Stimulated activated memory B cell treated with anti-CD40 and anti-IgM and Interleukin-4, amounts not matched to agents 10 μg/mL and 1 μg/mL and 100 μg/mL, for 72 hours (primary cell): ENCODE measurements around the gene DNAH8.
"Not testable (repeated sequence)": the region's sequence is repeated elsewhere in the genome, so short reads cannot be mapped to it uniquely, and the experiment has no call there.

Experiments
- ATAC-seq: fragments of 150-1000 bp; cut with Tn5 transposase; 2 replicates; pipeline ENCODE4 v1.10.0; 2021
- H3K27ac Mint-ChIP-seq: one replicate; pipeline ENCODE4 v1.8.0; 2022; ENCODE audit warnings: mild to moderate bottlenecking, mixed read lengths
- H3K27me3 Mint-ChIP-seq: one replicate; pipeline ENCODE4 v1.8.0; 2022; ENCODE audit warnings: mixed read lengths
- H3K36me3 Mint-ChIP-seq: one replicate; pipeline ENCODE4 v1.8.0; 2022; ENCODE audit warnings: mixed read lengths
- H3K4me1 Mint-ChIP-seq: one replicate; pipeline ENCODE4 v1.8.0; 2022; ENCODE audit warnings: mixed read lengths
- H3K4me3 Mint-ChIP-seq: one replicate; pipeline ENCODE4 v1.8.0; 2022; ENCODE audit warnings: mild to moderate bottlenecking, moderate library complexity, mixed read lengths
- H3K9me3 Mint-ChIP-seq: one replicate; pipeline ENCODE4 v1.8.0; 2022; ENCODE audit warnings: mixed read lengths

DNAH8 gene

DNA sequence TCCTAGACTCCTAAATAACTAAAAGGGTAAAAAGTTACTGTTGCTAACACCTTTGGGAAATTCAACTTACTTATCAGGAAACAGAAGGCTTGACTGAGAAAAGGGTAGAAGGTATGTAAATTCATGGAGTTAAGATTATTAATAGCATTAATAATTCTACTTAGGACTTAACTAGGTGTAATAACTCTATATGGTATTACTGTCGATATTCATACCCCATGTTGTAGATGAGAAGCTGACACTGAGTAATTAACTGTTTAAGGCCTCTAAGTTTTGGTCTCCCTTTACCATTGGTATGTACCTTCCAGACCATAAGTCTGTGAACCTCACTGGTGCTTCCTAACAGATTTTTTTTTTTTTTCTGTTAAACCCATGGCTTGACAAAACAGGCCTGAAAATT is 27.6 kb upstream of the DNAH8 start:
- H3K27ac Mint-ChIP-seq: no peak overlapping the region
- no peak overlapping the region for H3K4me3 Mint-ChIP-seq
- H3K27me3 Mint-ChIP-seq: no peaks in the 10 kb centered on the region
- peaks cover 31% of the 10 kb centered on the region for H3K4me1 Mint-ChIP-seq
- H3K36me3 Mint-ChIP-seq: peaks cover 11% of the 10 kb centered on the region
- no peak for ATAC-seq
- no peaks in the 10 kb centered on the region for H3K9me3 Mint-ChIP-seq

DNA sequence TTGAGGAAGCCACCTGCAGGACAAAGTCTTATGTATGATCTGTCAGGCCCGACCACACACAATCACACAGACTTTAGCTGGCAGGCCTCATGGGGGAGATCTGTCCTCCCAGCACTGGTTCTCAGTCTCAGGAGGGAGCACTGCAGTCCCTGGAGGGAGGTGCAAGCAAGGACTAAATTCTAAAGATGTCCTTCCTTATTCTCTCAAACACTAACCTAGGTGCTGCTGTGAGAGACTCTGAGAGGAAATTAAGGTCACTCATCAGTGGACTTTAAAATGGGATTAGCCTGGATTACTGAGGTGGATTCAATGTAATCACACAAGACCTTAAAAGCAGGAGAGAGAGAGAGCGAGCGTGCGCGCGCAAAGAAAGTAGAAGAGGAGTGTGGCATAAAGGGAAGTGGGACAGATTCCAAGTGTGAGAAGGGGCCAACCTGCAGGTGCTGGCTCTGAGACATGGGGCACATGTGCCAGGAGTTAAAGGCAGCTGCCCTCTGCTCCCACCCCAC is 26.5 kb upstream of the DNAH8 start:
- peak overlapping the region; percentile 4 for H3K4me3 Mint-ChIP-seq
- ATAC-seq: peak; percentile 94
- H3K27ac Mint-ChIP-seq: peak overlapping the region; percentile 71
- H3K9me3 Mint-ChIP-seq: no peaks in the 10 kb centered on the region
- peaks cover 11% of the 10 kb centered on the region for H3K36me3 Mint-ChIP-seq
- H3K4me1 Mint-ChIP-seq: peaks cover 31% of the 10 kb centered on the region
- no peaks in the 10 kb centered on the region for H3K27me3 Mint-ChIP-seq

DNA sequence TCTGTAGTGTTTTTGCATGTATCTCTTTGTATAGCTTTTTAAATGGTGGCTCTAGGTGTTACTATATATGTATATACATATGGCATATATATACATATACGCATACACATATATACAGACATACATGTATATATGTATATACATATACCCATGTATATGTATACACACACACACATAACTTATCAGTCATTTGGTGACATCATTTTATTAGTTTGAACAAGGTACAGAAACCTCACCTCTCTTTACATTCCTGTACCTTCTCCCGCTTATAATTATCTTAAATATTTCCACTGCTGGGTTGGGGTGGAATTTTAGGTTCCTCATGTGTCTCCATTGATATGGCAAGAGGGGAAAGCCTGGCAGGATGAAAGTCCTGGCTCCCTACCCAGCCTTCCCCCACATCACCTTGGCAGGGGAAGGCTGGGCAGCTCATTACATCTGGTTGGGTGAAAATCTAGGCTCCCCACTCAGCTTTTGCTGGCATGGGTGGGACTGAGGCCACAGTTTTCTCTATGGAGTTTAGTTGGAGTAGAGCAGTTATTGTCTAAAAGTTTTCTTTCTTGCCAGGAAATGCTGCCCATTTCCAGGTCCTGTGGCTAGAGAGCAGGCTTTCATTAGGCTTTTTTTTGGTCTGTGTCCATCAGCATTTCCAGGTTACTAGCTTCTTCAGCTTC is 19.7 kb upstream of the DNAH8 start:
- ATAC-seq: no peak
- Mint-ChIP-seq H3K27me3 (no peaks in the 10 kb centered on the region), H3K4me3 (no peak overlapping the region), H3K4me1 (peaks cover 35% of the 10 kb centered on the region), H3K9me3 (peaks cover 7% of the 10 kb centered on the region), H3K27ac (peak overlapping the region; percentile 71), H3K36me3 (peaks cover 30% of the 10 kb centered on the region)

DNA sequence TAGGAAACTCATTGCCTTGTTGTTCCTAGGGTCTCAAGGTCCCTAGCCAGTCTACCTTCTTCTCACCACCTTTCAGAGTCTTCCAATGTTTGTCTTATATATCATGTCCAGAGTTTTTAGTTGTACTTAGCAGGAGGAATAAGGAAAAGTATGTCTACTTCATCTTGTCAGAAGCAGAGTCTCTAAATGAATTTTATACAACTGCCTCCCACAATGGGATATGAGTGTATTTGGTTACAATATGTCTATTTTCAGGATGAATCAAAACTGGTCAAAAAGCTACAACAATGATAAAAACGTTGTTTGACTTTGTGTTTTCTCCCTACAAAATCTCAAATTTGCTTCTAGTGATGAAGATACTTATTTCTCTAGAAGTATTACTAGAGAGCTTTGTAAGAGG is 19.2 kb upstream of the DNAH8 start:
- H3K27ac Mint-ChIP-seq: peak overlapping the region; percentile 71
- peaks cover 36% of the 10 kb centered on the region for H3K36me3 Mint-ChIP-seq

DNA sequence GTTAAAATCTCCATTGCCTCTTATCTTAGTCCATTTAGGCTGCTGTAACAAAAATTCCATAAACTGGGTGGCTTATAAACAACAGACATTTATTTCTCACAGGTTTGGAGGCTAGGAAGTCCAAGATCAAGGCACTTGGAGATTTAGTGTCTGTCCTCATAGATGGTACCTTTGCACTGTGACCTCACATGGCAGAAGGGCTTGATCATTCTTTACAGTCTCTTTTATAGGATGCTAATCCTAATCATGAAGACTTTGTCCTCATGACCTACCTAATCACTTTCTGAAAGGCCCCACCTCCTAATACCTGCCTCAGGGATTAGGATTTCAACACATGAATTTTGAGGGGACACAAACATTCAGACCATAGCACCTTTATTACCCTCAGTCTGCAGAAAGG is 18.8 kb upstream of the DNAH8 start:
- Mint-ChIP-seq H3K27me3 (no peaks in the 10 kb centered on the region), H3K36me3 (peaks cover 39% of the 10 kb centered on the region), H3K4me3 (no peak overlapping the region), H3K27ac (peak overlapping the region; percentile 71), H3K9me3 (peaks cover 7% of the 10 kb centered on the region), H3K4me1 (peaks cover 36% of the 10 kb centered on the region)
- no peak for ATAC-seq

More for the DNA sequence above, 19.2 kb upstream of the DNAH8 start:
- H3K9me3 Mint-ChIP-seq: peaks cover 7% of the 10 kb centered on the region
- H3K27me3 Mint-ChIP-seq: no peaks in the 10 kb centered on the region
- peaks cover 36% of the 10 kb centered on the region for H3K4me1 Mint-ChIP-seq
- no peak for ATAC-seq
- H3K4me3 Mint-ChIP-seq: no peak overlapping the region

DNA sequence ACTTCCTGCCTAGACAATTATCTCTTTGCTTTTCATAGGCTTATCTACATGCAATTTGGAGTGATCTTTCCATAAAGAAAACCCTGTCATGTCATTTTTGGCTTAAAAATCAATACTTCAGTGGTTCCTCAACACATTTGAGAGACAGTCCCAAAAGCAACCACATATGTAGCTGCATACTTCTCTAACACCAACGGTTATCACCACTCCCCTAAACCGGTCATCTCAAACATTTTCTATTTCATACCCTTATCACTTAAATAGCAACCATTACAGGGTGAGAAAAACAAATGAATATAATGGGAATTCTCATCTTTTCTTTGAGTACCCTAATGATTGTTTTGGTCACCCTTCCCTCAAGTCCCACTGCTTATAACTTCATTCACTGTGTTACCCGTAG is 17.3 kb upstream of the DNAH8 start:
- H3K4me3 Mint-ChIP-seq: no peak overlapping the region
- H3K9me3 Mint-ChIP-seq: peaks cover 7% of the 10 kb centered on the region
- H3K36me3 Mint-ChIP-seq: peaks cover 47% of the 10 kb centered on the region
- H3K27me3 Mint-ChIP-seq: no peaks in the 10 kb centered on the region
- no peak overlapping the region for H3K27ac Mint-ChIP-seq
- no peak for ATAC-seq
- peaks cover 46% of the 10 kb centered on the region for H3K4me1 Mint-ChIP-seq

DNA sequence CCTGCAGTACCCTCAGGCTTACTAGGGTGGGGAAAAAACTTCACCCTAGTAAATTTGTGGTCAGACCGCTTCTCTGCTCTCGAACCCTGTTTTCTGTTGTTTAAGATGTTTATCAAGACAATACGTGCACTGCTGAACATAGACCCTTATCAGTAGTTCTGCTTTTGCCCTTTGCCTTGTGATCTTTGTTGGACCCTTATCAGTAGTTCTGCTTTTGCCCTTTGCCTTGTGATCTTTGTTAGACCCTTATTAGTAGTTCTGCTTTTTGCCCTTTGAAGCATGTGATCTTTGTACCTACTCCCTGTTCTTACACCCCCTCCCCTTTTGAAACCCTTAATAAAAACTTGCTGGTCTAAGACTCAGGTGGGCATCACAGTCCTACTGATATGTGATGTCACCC is 15.4 kb upstream of the DNAH8 start:
- not testable (repeated sequence) for H3K27ac Mint-ChIP-seq, H3K4me3 Mint-ChIP-seq, H3K9me3 Mint-ChIP-seq, H3K27me3 Mint-ChIP-seq, ATAC-seq
- peaks cover 45% of the 10 kb centered on the region for H3K4me1 Mint-ChIP-seq
- peaks cover 45% of the 10 kb centered on the region for H3K36me3 Mint-ChIP-seq

DNA sequence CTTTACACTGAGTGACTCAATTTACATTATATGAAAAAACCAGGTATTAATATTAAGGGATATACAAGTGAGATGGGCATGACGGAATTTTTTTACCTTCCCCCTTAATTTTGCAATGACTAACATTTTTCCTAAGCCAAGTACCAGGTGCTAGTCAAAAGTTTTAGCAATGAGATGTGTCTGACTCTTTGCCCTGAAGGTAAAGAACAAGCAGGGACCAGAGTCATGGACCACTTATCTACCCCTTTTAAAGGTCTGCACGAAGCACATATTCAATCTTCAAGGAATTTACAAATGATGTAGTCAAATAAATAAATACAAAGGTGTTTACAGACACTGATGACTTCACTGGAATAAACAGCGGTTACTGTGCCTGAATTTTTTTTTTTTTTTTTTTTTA is 13.6 kb upstream of the DNAH8 start:
- peak overlapping the region; percentile 96 for H3K27ac Mint-ChIP-seq
- peaks cover 7% of the 10 kb centered on the region for H3K9me3 Mint-ChIP-seq
- H3K4me1 Mint-ChIP-seq: peaks cover 30% of the 10 kb centered on the region
- peaks cover under 1% of the 10 kb centered on the region for H3K27me3 Mint-ChIP-seq
- peaks cover 32% of the 10 kb centered on the region for H3K36me3 Mint-ChIP-seq
- no peak for ATAC-seq
- peak overlapping the region; percentile 93 for H3K4me3 Mint-ChIP-seq

DNA sequence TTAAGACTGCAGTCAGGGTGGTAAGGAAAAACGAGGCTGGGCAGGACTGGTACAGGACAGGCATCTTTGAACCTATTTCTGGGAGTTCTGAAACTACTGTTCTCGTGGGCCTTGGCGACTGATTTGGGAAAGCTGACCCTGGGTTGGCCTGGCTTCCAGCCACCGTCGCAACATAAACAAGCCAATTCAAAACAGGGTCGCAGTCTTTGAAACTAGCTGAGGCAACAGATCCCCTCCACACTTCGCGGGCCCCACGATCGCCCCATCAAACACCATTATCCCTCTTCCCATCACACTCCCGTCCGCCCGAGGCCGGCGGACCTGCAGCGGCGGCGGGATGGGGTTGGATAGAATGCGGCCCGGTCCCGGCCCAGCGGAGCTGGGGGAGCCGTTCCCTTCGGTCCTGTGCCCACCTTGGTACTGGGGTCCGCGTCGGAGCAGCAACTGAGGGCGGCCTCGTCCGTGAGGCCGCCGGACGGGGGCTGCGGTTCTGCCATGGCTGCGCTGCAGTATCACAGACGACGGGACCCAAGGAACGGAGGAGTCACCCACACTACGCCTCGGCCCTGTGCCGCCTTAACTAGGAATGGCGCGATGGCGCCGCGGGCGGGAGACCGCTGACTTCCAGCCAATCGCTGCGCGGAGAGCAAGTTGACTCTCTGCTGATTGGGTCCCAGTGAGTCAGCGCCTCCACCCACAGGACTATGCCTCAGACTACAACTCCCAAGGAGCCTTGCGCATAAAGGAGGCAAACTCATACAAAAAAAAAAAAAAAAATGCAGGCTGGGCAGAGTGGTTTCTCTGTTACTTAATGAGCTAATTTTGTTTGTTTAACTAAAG is 12.3 kb upstream of the DNAH8 start, which contains the start of gene GLO1:
Gene GLO1 (minus strand): TSS at position 588 of the 840 bp plus-strand sequence. CDS start 91 bp downstream, at position 497.
- peak; percentile 100 for ATAC-seq
- Mint-ChIP-seq H3K27ac (peak within 1 kb of the TSS; percentile 96), H3K4me1 (peaks cover 29% of the 10 kb centered on the region), H3K27me3 (peaks cover 12% of the 10 kb centered on the region), H3K4me3 (peak within 1 kb of the TSS; percentile 93), H3K9me3 (peaks cover 7% of the 10 kb centered on the region), H3K36me3 (peaks cover 32% of the 10 kb centered on the region)

DNA sequence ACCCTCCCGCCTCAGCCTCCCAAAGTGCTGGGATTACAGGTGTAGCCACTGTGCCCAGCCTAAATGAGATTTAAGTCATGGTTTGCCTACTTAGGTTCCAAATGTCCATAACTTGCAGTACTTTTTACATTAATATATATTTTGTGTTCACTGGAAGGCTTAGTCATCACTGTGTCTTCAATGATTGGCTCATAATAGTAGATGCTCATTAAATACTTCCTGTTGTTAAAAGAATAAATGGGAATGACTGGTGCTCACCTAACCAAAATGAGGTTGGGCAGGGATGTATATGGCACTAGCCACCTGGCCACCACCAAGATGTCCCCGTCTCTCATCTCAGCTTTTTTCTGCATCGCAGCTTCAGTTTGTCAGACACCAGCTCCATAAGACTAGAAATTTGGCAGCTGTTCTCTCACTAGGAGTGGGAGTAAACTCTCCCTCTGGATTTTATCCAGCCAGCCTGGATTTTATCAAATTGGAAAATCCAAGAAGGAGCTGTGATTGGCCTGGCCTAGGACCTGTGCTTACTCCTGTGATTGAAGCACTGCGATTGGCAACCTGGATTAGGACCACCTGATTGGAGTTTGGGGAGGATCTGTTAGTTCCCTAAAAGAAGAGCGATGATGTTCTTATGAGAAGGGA is 11.0 kb upstream of the DNAH8 start:
- Mint-ChIP-seq H3K4me1 (peaks cover 19% of the 10 kb centered on the region), H3K9me3 (peaks cover 7% of the 10 kb centered on the region), H3K27me3 (peaks cover 24% of the 10 kb centered on the region), H3K4me3 (no peak overlapping the region), H3K36me3 (peaks cover 27% of the 10 kb centered on the region), H3K27ac (no peak overlapping the region)
- no peak for ATAC-seq

DNA sequence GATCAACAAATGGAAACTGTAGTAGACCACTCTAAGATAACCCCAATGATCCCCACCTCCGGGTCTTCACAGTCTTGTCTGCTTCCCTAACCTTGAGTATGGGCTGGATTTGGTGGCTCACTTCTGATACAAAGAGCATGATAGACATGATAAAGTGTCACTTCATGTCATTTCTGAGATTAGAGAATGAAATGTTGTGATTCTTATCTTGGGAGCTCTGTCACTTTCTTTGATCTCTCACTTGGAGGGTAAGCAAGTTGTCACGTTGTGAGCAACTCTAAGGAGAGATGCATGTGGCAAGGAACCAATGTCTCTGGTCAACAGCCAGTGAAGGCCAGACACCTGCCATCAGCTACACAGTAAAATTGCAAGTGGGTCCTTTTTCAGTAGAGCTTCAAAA is 9.2 kb upstream of the DNAH8 start:
- H3K9me3 Mint-ChIP-seq: peaks cover 5% of the 10 kb centered on the region
- peaks cover 10% of the 10 kb centered on the region for H3K4me1 Mint-ChIP-seq
- H3K27me3 Mint-ChIP-seq: peaks cover 33% of the 10 kb centered on the region
- H3K27ac Mint-ChIP-seq: no peak overlapping the region
- H3K36me3 Mint-ChIP-seq: peaks cover 11% of the 10 kb centered on the region
- ATAC-seq: no peak
- H3K4me3 Mint-ChIP-seq: no peak overlapping the region

DNA sequence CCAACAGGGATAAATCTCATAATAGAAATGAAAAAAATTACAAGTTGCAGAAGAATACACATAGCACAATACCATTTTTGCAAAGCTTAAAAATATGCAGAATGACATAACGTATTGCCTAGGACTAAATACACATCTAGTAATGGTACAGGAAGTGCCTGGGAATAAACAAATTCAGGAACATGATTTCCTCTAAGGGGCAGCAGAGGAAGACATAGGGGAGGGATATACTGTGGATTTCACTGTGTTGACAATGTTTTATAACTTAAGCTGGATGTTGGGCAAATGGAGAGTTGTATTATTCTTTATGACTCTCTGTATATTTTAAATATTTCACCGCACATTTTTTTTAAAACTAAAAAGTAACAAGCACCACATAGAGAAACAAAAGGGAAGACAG is 6.6 kb upstream of the DNAH8 start:
- Mint-ChIP-seq H3K9me3 (peaks cover 6% of the 10 kb centered on the region), H3K27me3 (peaks cover 34% of the 10 kb centered on the region), H3K4me1 (peaks cover under 1% of the 10 kb centered on the region), H3K4me3 (no peak overlapping the region), H3K27ac (no peak overlapping the region), H3K36me3 (no peaks in the 10 kb centered on the region)
- ATAC-seq: no peak

DNA sequence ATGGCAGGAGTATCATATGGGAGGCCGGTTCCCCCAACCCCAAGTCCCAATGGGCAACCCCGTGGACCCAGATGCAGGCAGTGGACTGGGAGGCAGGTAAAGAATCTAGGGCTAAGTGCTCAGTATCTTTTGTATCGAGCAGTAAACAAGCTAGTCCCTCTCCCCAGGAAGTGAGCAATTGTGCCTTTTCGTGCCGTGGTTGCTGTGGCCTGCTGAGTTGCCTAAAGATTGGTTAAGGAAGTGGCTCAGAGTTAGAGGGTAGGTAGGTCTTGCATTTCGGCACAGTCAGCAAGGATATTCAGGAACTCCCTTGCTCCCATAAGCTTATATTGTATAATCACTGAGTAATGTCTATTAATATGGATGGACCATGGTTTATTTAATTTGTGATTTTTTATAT is 1.3 kb upstream of the DNAH8 start:
- H3K9me3 Mint-ChIP-seq: peaks cover 6% of the 10 kb centered on the region
- H3K27ac Mint-ChIP-seq: no peak overlapping the region
- H3K27me3 Mint-ChIP-seq: peaks cover 38% of the 10 kb centered on the region
- ATAC-seq: peak; percentile 59
- H3K36me3 Mint-ChIP-seq: no peaks in the 10 kb centered on the region
- H3K4me1 Mint-ChIP-seq: peaks cover 5% of the 10 kb centered on the region
- no peak overlapping the region for H3K4me3 Mint-ChIP-seq

DNA sequence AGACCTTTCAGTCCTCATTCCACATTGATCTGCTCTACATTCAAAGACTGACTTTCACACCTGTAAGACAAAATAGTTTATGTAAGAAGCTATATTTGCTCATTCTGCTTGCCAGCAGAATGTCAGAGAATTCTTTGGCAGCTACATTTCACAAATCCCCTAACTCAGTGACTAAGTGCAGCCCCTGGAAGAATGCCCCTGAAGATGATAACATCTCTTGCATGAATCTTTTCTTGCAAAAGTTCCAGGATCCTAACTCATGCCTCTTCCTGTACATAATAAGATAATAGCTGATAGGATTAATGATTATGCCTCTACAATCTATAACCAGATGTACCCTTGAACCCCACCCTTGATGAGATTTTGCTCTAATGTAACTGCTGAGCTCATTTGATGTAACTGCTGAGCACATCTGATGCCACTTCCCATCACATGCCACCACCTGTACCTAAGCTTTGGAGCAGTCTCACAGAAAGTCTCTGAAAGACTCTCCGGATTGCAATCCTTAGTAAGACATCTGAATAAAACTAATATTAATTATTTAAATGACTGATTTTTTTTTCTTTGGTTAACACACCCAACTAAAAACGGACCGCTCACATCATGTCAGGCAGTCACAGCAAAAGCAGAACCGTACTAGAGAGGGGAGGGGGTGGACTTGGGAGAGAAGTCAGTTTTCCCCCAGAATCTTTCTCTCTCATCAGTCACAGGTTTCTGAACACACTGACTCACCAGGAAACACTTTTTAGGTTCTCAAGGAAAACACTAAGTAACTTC is 684 bp upstream of the DNAH8 start:
- H3K27me3 Mint-ChIP-seq: peaks cover 43% of the 10 kb centered on the region
- H3K4me3 Mint-ChIP-seq: peak overlapping the region; percentile 61
- peaks cover 5% of the 10 kb centered on the region for H3K4me1 Mint-ChIP-seq
- H3K27ac Mint-ChIP-seq: no peak overlapping the region
- no peak for ATAC-seq
- H3K36me3 Mint-ChIP-seq: no peaks in the 10 kb centered on the region
- H3K9me3 Mint-ChIP-seq: peaks cover 6% of the 10 kb centered on the region

DNA sequence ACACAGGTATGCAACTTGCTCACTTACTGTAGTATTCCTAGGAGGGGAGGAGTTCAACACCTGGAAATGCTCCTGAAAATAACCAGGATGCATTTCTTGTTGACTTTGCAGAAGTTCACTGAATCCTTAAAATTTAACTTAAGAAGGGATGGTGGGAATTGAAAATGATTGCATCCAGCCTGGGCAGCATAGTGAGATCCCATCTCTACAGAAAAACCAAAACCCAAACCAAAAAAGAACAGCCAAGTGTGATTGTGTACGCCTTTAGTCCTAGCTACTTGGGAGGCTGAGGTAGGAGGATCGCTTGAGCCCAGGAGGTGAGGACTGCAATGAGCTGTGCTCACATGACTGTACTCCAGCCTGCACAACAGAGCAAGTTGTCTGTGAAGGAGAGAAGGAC is 1.7 kb downstream of the DNAH8 start:
- Mint-ChIP-seq H3K9me3 (peaks cover 8% of the 10 kb centered on the region), H3K36me3 (peaks cover 8% of the 10 kb centered on the region), H3K27me3 (peaks cover 53% of the 10 kb centered on the region), H3K27ac (no peak overlapping the region), H3K4me3 (no peak overlapping the region), H3K4me1 (peaks cover 5% of the 10 kb centered on the region)
- ATAC-seq: no peak
